ENCODE results near the gene UNC45A.

Gene UNC45A

GRCh38 chr15:90954712-90955623, 19.9 kb downstream of the UNC45A start, which contains the start of gene RCCD1 (continued):
- TF ChIP-seq ZFP37 (tag by site-specific recombination; IDR thresholded peaks at IDR 0.05) (peak; percentile 94), KLF9 (tag by site-specific recombination; IDR thresholded peaks at IDR 0.05; ENCODE audit: low read depth) (peak; percentile 87), ZNF768 (tag by site-specific recombination; IDR thresholded peaks at IDR 0.05) (no peak), ZSCAN5A (tag by site-specific recombination; IDR thresholded peaks at IDR 0.05) (peak; percentile 80; the same call in 1 of the 2 replicates), ZNF660 (tag by site-specific recombination; IDR thresholded peaks at IDR 0.05) (peak; percentile 67), ZSCAN18 (tag by site-specific recombination; IDR thresholded peaks at IDR 0.05) (peak; percentile 25; the same call in 1 of the 2 replicates), ZNF791 (tag by site-specific recombination; IDR thresholded peaks at IDR 0.05) (no peak), ZNF473 (tag by site-specific recombination; IDR thresholded peaks at IDR 0.05) (no peak), ZNF416 (tag by site-specific recombination; IDR thresholded peaks at IDR 0.05) (no peak), ZNF155 (tag by site-specific recombination; IDR thresholded peaks at IDR 0.05) (no peak), SP3 (tag by site-specific recombination; IDR thresholded peaks at IDR 0.05) (peak; percentile 84), ZNF274 (IDR thresholded peaks at IDR 0.05; ENCODE audit: low read length) (no peak), ZNF274 (tag by site-specific recombination; IDR thresholded peaks at IDR 0.05; ENCODE audit: borderline replicate concordance) (no peak), ZNF121 (tag by site-specific recombination; IDR thresholded peaks at IDR 0.05) (peak; percentile 94), RBAK (tag by site-specific recombination; IDR thresholded peaks at IDR 0.05) (no peak), ZNF221 (tag by site-specific recombination; IDR thresholded peaks at IDR 0.05; ENCODE audit: borderline replicate concordance) (no peak), HOXA7 (CRISPR knock-in tag; IDR thresholded peaks at IDR 0.05; ENCODE audit: borderline replicate concordance) (no peak), KLF1 (tag by site-specific recombination; IDR thresholded peaks at IDR 0.05) (peak; percentile 96), OSR2 (tag by site-specific recombination; IDR thresholded peaks at IDR 0.05) (no peak), ZNF623 (tag by site-specific recombination; IDR thresholded peaks at IDR 0.05) (no peak), HOXC10 (CRISPR knock-in tag; IDR thresholded peaks at IDR 0.05) (no peak), SALL2 (tag by site-specific recombination; IDR thresholded peaks at IDR 0.05; ENCODE audit: borderline replicate concordance) (no peak), ZNF596 (tag by site-specific recombination; IDR thresholded peaks at IDR 0.05) (no peak), ZNF580 (tag by site-specific recombination; IDR thresholded peaks at IDR 0.05) (no peak), ZNF843 (tag by site-specific recombination; IDR thresholded peaks at IDR 0.05) (peak; percentile 54), ZNF645 (tag by site-specific recombination; IDR thresholded peaks at IDR 0.05) (no peak), ZNF184 (tag by site-specific recombination; IDR thresholded peaks at IDR 0.05) (peak; percentile 67), KLF10 (tag by site-specific recombination; IDR thresholded peaks at IDR 0.05) (peak; percentile 72), ZNF658 (tag by site-specific recombination; IDR thresholded peaks at IDR 0.05) (no peak), BCL6B (tag by site-specific recombination; IDR thresholded peaks at IDR 0.05) (no peak), ZBTB7A (tag by site-specific recombination; IDR thresholded peaks at IDR 0.05; ENCODE audit: low read depth) (peak; percentile 67; the same call in 1 of the 2 replicates), ZNF23 (tag by site-specific recombination; IDR thresholded peaks at IDR 0.05; ENCODE audit: borderline replicate concordance) (no peak), ZNF394 (tag by site-specific recombination; IDR thresholded peaks at IDR 0.05; ENCODE audit: borderline replicate concordance) (peak; percentile 27; the same call in 1 of the 2 replicates), KLF7 (tag by site-specific recombination; IDR thresholded peaks at IDR 0.05; ENCODE audit: borderline replicate concordance) (peak; percentile 93)
